GM11168 (cell line): ENCODE measurements around the gene MBP.
"Not testable (repeated sequence)": the region's sequence is repeated elsewhere in the genome, so short reads cannot be mapped to it uniquely, and the experiment has no call there.

Experiments
- in situ Hi-C: fragments of 300-500 bp; cut with MboI; formaldehyde crosslinking; loops from one replicate; pipeline ENCODE4 v1.12.0; 2022; ENCODE audit warnings: low sequenced_read_pairs; ENCODE audit not compliant: unreplicated experiment

Gene MBP

DNA sequence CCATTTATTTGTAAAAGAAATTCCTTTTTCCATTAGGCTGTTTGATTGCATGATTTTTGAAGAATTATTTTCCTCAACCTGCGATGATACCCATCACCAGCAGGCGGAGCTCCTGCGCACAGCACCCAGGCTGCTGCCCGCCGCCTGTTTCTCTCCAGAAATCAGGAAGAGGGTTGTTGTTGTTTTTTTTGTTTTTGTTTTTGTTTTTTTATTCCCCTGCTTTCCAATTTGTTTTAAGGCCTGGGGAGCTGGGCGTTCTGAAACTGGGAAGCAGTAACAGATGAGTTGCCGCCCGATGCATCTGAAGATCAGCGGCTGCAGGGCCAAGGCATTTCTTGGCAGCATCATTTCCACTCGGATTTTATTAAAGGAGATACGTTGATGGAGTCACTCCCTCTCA is 132.1 kb downstream of the MBP start:
- in situ Hi-C loops = loop anchor here (10.0 kb wide), 1 partner anchor 204 kb away; no protein-coding TSS in a partner anchor

DNA sequence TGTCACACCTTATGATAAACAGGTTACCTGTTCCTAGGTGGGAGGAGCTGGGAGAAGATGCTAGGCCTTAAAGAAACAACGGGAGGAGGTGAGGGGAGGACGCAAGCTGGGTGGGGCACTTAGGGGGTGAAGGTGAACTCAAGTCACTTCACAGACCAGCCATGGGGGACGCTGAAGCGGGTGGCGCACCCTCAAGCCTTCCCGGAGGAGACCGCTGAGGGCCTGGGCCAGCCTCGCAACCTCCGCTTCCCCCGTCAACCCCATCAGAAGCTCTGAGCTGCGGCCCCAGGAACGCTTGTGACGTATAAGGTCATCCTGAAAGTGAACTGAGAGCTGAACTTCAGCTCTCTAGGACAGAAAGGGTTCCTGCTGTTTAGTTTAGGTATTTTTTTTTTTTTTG is 133.5 kb downstream of the MBP start:
- in situ Hi-C loops = loop anchor here (5.0 kb wide), 1 partner anchor 48 kb away; no protein-coding TSS in a partner anchor

DNA sequence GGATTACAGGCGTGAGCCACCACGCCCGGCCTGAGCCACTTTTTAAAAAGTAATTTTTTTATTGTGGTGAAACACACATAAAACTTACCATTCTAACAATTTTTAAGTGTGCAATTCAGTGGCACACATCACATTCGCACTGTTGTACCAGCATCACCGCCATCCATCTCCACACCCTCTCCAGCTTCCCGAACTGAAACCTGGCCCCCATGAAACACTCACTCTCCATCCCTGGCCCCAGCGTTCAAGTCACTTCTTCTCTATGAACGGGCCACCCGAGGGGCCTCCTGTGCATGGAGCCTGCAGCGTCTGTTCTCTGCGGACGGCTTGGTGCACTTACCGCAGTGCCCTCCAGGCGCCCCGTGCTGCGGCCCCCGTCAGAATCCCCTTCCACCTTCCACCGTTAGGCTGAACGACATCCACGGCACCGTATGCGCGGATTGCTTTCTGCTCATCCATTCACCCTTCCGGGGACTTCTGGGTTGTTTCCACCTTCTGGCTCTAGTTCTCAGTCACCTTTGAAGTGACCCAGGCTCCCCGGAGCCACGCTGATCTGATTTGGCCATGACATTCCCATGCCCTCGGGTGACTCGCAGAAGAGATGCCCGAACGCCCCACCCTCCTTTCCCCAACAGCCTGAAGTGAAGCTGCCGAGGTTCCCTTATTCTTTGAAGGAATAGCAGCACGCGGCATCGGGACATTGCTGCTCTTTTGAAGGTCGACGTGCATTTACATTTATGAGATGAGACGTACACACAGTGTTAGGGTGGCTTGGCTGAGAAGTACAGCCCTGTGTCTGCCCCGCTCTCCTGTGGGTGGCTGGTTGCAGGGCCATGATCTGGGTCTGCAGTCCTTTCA is 134.4 kb downstream of the MBP start:
- in situ Hi-C loops = loop anchor here (5.0 kb wide), 1 partner anchor 49 kb away; no protein-coding TSS in a partner anchor

DNA sequence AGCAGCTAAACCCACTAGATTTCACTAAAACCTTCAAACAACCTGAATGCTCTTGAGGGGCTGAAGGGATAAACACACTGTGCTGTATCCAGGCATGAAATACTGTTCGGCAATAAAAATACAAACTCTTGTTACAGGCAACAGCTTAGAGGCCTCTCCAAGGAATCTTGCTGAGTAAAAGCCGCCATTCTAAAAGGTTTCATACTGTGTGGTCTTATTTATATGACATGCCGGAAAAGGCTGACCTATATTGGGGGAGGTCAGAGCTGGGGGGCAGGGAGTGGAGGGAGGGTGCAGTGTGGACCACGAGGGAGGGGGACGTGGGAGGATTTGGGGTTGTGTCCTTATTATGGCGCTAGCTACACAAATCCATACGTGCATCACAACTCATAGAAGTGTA is 136.2 kb downstream of the MBP start:
- in situ Hi-C loops = loop anchor here (5.0 kb wide), 1 partner anchor 51 kb away; no protein-coding TSS in a partner anchor

DNA sequence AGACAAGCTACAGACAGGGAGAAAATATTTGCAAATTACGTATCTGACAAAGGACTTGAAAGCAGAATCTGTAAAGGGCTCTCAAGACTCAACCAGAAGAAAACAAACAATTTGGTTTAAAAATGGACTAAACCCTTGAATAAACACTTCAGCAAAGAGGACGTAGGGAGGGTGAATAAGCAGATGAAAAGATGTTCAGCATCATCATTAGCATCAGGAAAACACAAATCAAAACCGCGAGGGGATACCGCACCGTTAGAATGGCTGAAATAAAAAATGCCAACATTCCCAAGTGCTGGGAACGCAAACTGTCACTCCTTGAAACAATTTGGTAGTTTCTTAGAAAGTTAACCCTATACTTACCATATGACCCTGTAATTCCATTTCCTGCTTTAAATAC is 136.7 kb downstream of the MBP start:
- in situ Hi-C loops = loop anchor here (5.0 kb wide), 1 partner anchor 51 kb away; no protein-coding TSS in a partner anchor

DNA sequence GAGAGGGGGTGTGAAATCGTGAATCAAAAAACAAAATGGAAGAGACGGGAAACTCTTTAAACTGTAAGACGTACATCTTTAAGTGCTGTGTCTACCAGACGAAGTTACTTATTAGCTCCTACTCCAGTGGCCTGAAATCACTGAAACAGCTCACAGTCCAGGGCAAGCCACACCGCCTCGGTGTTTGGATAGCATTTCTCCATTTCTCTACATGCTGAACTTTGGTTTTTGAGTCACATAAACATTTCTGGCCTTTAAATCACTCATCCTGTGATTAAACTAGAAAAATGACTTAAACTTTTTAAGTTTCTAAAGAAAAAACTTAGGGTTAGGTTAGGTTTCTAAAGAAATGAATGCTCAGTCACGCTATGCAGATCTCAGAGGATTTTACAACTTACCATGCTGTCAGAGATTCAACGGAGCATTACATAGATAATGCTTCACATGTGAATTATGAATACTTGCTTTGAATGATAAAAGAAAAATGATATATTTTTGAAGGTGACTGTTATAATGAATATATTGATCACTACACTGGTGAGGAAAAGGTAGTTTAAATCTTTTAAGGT is 138.4 kb downstream of the MBP start:
- in situ Hi-C loops = no loop called here

DNA sequence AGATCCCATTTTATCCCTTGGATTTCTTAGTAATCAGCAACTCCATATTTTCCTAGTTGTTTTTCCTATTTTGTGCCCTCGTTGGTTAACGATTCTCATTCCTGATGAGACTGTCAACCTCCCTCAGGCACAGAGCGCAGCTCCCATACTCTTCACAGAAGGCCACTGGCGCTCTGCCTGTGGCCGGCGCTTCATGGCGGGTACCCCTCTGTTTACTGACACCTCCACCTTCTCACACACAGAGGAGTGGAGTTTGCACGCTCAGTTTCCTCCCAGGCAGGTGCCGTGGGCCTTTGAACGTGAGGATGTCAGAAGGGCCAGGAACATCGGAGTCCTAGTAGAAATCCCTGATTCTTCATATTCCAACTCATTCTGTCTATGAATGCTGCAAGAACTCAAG is 139.0 kb downstream of the MBP start:
- in situ Hi-C loops = no loop called here

DNA sequence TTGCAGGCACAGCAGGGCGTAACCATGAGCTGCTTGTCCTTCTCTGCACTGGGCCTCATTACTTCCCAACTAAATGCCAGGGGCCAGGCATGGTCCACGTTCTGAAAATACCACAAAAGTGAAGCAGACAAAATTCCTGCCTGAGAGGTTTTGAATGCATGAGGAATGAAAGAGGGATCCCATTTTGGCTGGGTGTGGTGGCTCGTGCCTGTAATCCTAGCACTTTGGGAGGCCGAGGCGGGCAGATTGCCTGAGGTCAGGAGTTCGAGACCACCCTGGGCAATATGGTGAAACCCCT is 139.5 kb downstream of the MBP start:
- in situ Hi-C loops = no loop called here

DNA sequence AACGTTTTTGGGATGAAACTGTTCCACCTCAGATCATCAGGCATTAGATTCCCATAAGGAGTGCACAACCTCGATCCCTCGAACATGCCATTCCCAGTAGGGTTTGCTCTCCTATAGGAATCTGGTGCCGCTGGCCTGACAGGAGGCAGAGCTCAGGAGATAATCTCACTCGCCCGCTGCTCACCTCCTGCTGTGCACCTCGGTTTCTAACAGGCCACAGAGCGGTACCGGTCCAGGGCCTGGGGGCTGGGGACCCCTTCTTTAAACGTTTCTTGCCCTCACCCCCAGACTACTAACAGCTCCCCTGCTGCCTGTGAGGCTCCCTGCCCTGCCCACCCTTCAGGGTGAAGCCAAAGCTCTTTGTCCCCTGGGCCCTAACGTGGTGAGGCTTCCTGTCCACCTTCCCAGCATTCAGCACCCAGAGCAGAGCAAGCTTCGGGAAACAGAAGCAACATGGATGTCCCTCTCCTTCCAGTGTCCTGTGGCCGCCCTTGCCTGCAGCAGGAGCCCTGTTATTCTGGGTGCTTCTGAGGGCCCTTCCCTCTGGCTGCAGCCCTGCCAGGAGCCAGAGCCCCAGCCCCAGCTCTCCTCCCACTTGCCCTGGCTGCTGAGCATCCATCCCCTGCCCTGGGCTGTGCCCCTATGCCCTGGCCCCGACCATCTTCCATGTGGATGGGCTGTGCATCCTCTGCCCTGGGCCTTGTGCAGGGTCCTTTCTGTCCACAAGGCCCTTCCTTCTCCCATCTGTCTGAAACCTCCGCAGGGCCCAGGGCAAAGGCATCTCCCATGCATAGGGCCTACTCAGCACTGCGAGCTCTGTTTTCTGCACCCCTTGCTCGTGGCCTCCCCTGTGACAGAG is 140.1 kb downstream of the MBP start:
- in situ Hi-C loops = no loop called here

DNA sequence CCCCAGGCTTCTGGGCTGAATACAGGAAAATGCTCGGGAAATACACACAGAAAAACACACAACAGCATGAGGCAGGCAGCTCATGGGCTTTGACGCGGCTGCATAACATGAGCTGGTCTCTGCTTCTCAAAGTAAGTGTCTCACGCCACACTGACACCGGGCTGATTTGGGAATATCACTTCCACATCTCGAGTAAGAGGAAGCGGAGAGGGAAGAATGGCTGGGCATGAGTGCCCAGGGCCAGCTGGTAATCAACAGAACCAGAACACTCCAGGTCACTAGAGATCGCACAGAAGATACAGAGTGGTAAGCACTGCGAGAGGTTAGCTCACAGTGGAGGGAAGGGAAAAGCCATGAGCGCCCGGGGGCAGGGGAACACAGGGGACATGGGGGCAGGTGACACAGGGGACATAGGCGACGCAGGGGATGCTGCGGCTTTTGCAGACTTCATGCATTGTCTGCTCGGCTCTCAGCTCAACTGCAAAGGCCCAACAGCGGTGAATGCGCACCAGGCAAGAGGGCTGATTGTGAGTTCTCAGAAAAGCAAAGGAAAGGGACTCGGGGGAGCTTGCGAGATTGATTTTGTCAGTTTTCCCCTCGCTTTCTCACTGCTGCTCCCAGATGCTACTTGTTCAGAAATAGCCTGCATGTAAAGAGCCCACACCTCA is 141.4 kb downstream of the MBP start:
- in situ Hi-C loops = no loop called here

DNA sequence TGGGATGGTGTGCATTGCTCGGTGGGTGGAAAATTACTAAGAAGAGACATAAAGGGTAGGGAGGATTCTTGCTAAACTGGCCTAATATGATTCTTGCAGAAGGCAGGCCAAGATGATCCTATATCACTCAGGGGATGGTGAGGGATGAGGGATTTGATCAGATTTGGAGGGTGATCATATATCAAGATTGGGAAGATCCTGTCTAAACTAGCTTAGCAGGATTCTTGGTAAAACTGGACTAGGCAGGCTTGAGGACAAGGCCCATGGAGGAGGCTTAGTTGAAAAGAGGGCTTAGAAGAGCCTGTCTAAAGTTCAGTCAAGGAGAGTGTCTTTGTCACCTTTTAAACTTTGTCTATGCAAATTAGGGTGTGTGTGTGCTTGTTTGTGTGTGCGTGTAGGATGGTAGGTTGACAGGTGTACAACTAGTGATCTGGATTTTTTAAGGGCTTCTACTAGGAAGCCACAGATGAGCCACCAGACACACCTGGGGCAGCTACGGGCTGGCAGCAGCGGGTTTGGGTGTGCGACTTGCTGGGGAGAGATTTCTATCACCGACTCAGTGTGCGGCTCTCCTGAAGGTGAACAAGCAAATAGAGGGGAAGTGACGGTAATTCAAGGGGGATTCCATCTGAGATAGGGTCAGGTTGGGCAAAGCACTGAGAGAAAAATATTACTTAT is 142.1 kb downstream of the MBP start:
- in situ Hi-C loops = not testable (repeated sequence)

DNA sequence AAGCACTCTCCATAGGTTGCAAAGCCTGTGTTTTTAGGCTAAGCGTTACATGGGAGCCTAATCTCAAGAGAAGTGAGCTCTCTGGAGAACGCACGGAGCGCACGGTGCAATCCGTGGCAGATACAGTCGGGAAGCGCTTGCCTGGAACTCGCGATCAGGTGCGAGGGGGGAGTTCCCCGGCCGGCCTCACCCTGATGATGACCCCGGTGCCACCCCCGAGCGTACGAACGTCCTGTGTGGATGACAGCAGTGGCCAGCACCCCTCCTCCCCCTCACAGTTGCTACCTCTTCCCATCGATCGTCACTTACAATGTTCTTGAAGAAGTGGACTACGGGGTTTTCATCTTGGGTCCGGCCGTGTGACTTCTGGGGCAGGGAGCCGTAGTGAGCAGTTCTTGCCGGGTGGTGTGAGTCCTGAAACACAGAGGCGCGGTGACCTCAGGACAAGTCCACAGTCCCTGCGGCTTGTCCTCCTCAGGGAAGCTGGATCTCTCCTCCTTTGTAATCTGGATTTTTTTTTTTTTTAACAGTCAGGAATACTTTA is 142.9 kb downstream of the MBP start:
- in situ Hi-C loops = no loop called here

DNA sequence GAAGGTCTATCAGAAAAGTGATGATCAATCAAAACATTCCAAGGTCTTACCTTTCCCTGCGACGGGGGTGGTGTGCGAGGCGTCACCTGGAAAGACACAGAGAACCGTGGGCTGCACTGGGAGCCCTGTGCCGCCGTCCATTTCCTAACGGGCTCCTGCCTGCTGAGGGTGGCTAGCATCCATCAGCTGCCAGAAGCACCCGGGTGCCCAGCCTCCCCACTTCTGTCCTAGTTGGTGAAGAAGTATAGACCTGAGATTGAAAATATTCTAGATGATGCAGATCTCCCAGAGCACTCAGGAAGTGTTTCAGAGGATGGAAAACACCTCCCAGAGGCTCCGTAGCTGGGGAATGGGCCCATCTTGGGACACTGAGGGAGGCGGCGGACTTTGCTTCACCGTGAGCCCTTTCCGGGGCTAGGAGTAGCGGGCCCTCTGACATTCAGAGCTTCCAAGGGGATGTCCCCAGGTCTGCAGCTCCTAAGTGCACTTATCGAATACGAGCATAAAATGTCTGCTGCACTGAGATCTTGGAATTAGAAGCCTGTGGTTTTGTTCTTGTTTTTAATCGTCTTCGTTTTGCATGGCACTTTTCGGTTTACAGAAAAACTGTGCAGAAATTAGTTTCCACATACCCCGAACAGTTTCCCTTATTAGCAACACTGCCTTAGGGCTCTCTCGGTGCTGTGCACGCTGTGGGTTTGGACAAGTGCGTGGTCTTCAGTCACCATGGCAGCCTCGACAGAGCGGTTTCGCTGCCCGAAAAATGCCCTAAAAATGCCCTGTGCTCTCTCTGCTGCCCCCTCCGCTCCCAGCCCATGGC is 143.5 kb downstream of the MBP start:
- in situ Hi-C loops = no loop called here

DNA sequence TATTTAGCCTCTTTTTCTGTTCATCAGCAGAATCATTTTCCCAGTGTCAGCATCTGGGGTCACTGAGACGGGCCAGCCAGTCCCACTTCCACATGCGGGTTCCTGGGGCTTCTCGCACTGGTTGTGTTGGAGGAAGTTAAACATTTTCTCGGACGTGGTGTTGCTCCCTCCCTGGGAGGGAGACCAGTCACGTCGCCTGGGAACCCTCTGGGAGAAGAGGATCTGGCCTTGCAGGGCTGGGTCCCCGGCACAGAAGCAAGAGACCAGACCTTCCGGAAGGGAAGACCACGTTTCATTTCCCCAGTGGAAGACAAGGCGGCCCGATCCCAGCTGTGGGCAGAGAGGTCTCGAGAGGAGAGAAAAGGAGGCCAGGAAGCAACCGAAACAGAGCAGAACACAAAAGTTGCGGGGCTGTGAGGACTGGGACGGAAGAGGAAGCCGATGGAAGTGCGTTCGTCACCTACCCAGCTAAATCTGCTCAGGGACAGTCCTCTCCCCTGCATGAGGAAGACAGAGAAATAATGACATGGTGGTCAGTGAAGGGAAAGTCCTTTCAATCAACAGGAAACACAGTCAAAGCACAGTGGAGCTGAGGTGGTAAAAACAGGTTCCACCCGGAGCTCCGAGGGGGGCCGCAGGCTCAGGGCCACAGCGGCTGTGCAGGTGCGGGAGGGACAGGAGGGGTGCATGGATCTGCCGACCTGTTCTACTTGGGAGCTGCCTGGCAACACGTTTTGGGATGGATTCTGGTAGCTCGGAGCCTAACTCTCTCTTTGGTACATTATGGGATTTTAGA is 144.4 kb downstream of the MBP start:
- in situ Hi-C loops = no loop called here

DNA sequence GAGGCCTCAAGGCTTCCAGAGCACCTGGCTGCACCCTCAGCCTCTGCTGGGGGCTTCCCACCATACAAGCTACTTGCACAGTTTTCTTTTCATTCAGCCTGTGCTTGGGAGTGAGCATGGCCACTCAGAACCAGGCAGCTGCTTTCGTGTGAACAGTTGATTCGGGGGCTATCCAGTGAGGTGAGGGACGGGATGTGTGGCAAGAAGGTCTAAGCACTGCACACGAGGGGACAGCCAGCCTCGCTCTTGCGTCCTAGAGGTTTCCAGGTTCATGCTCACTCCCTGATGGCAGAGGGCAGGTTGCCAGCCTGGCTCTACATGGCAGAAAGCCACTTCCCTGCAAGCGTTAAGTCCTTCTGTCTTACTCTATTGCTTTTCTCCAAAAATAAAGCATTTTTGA is 146.2 kb downstream of the MBP start:
- in situ Hi-C loops = no loop called here

DNA sequence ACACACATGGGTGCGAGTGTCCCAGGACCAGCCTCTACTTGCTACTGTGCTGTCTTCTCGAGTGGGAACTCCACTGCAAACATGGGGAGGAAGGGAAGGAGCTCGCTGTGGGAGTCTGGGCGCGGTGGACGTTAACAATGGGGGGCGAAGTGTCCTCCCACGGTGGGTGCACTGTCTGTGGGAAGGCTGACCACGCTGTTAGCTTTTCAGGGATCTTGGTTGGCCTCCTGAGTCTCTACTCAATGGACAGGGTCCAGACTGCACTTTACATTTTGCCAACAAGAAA is 146.7 kb downstream of the MBP start:
- in situ Hi-C loops = no loop called here

DNA sequence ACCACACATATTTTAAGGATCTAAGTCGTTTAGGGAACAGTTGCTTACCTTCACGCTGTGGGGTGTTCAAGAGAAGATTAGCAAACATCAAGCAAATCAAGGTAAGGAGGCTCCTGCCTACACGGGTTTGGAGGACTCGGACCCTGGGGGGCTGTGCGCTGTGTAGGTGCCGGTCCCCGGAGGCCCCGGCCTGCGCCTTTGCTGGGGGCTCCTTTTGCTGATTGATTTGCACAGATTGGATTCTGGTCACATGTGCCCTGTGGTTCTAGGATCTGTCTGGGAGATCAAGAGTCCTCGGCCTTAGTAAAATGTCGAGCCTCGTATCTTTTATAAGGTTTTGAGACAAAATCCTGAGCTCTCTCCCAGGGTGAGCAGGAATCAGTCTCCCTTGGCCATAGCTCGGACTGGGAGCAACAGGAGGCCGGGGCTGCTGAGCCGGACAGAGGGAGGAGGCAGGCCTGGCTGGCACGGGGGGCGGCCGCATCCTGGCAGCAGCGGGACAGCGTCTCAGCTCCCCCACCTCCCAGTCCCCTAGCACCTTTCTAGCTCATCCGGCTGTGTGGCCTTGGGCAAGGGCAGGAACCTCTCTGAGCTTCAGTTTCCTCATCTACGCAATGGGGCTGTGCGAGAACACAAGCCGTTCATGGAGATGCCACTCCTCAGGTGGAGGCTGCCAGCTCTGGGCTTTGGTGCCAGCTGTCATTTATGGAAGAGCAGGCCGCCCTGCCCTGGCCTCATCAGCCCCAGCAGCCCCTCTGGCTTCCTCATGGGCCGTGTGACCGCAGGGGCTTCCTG is 147.2 kb downstream of the MBP start:
- in situ Hi-C loops = no loop called here
